Mesendoderm (in vitro differentiated cells): ENCODE results near the gene NCSTN.

Experiments used
- DNase-seq: peaks from one replicate; pipeline ENCODE4 v3.0.0; 2013
- H2AK5ac ChIP-seq: 2 replicates; pipeline ENCODE4 v1.6.1; 2013; ENCODE audit warnings: low read length, inconsistent platforms
- H2BK120ac ChIP-seq: 2 replicates; pipeline ENCODE4 v1.6.1; 2013; ENCODE audit warnings: low read depth, mild to moderate bottlenecking, low read length, moderate library complexity, mixed read lengths
- H2BK15ac ChIP-seq: replicated peaks from 2 replicates; pipeline ENCODE4 v1.6.1; 2013; ENCODE audit warnings: low read depth, mild to moderate bottlenecking, moderate library complexity
- H2BK5ac ChIP-seq: 2 replicates; pipeline ENCODE4 v1.6.1; 2013; ENCODE audit warnings: low read length, inconsistent platforms
- H3K18ac ChIP-seq: 2 replicates; pipeline ENCODE4 v1.6.1; 2013; ENCODE audit warnings: mild to moderate bottlenecking, low read length, mixed read lengths
- H3K23ac ChIP-seq: one replicate; pipeline ENCODE4 v1.6.1; 2013; ENCODE audit warnings: low read length
- H3K27ac ChIP-seq: 2 replicates; pipeline ENCODE4 v1.5.1; 2013; ENCODE audit warnings: low read depth, mild to moderate bottlenecking, inconsistent platforms, low read length, moderate library complexity
- H3K27me3 ChIP-seq: 2 replicates; pipeline ENCODE4 v1.6.1; 2013; ENCODE audit warnings: low read length, control low read depth, mild to moderate bottlenecking, inconsistent platforms; ENCODE audit not compliant: insufficient read depth, poor library complexity
- H3K36me3 ChIP-seq: 2 replicates; pipeline ENCODE4 v1.6.1; 2013; ENCODE audit warnings: low read length, inconsistent platforms; ENCODE audit not compliant: control insufficient read depth, insufficient read depth
- H3K4ac ChIP-seq: one replicate; pipeline ENCODE4 v1.6.1; 2013; ENCODE audit warnings: low read depth, mild to moderate bottlenecking, low read length, moderate library complexity
- H3K4me1 ChIP-seq: 2 replicates; pipeline ENCODE4 v1.6.1; 2013; ENCODE audit warnings: low read depth, low read length, inconsistent platforms; ENCODE audit not compliant: control insufficient read depth
- H3K4me2 ChIP-seq: 2 replicates; pipeline ENCODE4 v1.6.1; 2013; ENCODE audit warnings: low read length
- H3K4me3 ChIP-seq: 2 replicates; pipeline ENCODE4 v1.5.1; 2013; ENCODE audit warnings: mild to moderate bottlenecking, low read length
- H3K56ac ChIP-seq: one replicate; pipeline ENCODE4 v1.6.1; 2013; ENCODE audit warnings: low read length
- H3K79me1 ChIP-seq: 2 replicates; pipeline ENCODE4 v1.6.1; 2013; ENCODE audit warnings: low read length, inconsistent platforms
- H3K79me2 ChIP-seq: 2 replicates; pipeline ENCODE4 v1.6.1; 2013; ENCODE audit warnings: mild to moderate bottlenecking, low read length; ENCODE audit not compliant: control insufficient read depth, insufficient read depth
- H3K9ac ChIP-seq: 2 replicates; pipeline ENCODE4 v1.6.1; 2013; ENCODE audit warnings: low read length, inconsistent platforms
- H4K5ac ChIP-seq: one replicate; pipeline ENCODE4 v1.6.1; 2013; ENCODE audit warnings: low read length
- H4K8ac ChIP-seq: one replicate; pipeline ENCODE4 v1.6.1; 2013; ENCODE audit warnings: low read depth, mild to moderate bottlenecking, control low read depth, low read length, moderate library complexity
- WGBS: extraction: QIAGEN DNeasy Blood & Tissue Kit; methylation state at CpG from one replicate; pipeline ENCODE4 v1.1.7; 2013; ENCODE audit warnings: low lambda C conversion rate, missing lambda C conversion rate; ENCODE audit not compliant: insufficient coverage; ENCODE audit errors: extremely low coverage; 5-methylcytosine and 5-hydroxymethylcytosine counted together

NCSTN gene

GRCh38 chr1:160342526-160342925, 657 bp upstream of the NCSTN start:
- H3K4me3 ChIP-seq, result peak overlapping the region; percentile 81
- H3K56ac ChIP-seq, result peak overlapping the region; percentile 98
- H3K27ac ChIP-seq, result no peak overlapping the region
- H3K18ac ChIP-seq, result peak overlapping the region; percentile 15
- no peaks in the 10 kb centered on the region for H3K27me3 ChIP-seq
- H3K4ac ChIP-seq, result no peak overlapping the region
- H2AK5ac ChIP-seq, result peak overlapping the region; percentile 38
- no peak overlapping the region for H4K8ac ChIP-seq
- no peak overlapping the region for H3K23ac ChIP-seq
- peaks cover 18% of the 10 kb centered on the region for H3K79me1 ChIP-seq
- H3K4me2 ChIP-seq, result peak overlapping the region; percentile 90
- peak; percentile 34 for DNase-seq
- H3K9ac ChIP-seq, result peak overlapping the region; percentile 89
- peak overlapping the region; percentile 2 for H2BK5ac ChIP-seq
- H2BK120ac ChIP-seq, result no peak overlapping the region
- no peak overlapping the region for H4K5ac ChIP-seq
- H3K4me1 ChIP-seq, result no peaks in the 10 kb centered on the region
- WGBS, result no CpG with 5 or more reads among the region's 7 CpGs
- H3K79me2 ChIP-seq, result peaks cover 38% of the 10 kb centered on the region
- peaks cover 2% of the 10 kb centered on the region for H3K36me3 ChIP-seq
- no peak overlapping the region for H2BK15ac ChIP-seq

GRCh38 chr1:160344241-160344640, 1.1 kb downstream of the NCSTN start:
- WGBS, result no CpG with 5 or more reads among the region's 3 CpGs
- H3K4me3 ChIP-seq, result no peak overlapping the region
- no peak overlapping the region for H3K23ac ChIP-seq
- H4K8ac ChIP-seq, result no peak overlapping the region
- peak overlapping the region; percentile 12 for H3K4me2 ChIP-seq
- H2BK5ac ChIP-seq, result no peak overlapping the region
- peak overlapping the region; percentile 18 for H3K56ac ChIP-seq
- H3K79me2 ChIP-seq, result peaks cover 38% of the 10 kb centered on the region
- peaks cover 18% of the 10 kb centered on the region for H3K79me1 ChIP-seq
- H2BK15ac ChIP-seq, result no peak overlapping the region
- no peaks in the 10 kb centered on the region for H3K27me3 ChIP-seq
- H3K9ac ChIP-seq, result peak overlapping the region; percentile 91
- H3K36me3 ChIP-seq, result peaks cover 2% of the 10 kb centered on the region
- no peak for DNase-seq
- no peak overlapping the region for H4K5ac ChIP-seq
- H2AK5ac ChIP-seq, result no peak overlapping the region
- H3K4me1 ChIP-seq, result no peaks in the 10 kb centered on the region
- H3K18ac ChIP-seq, result no peak overlapping the region
- H3K27ac ChIP-seq, result no peak overlapping the region
- H3K4ac ChIP-seq, result no peak overlapping the region
- H2BK120ac ChIP-seq, result no peak overlapping the region

GRCh38 chr1:160344936-160345335, 1.8 kb downstream of the NCSTN start:
- Histone ChIP-seq H3K27me3 (no peaks in the 10 kb centered on the region), H3K4me1 (no peaks in the 10 kb centered on the region), H4K5ac (no peak overlapping the region), H2BK120ac (no peak overlapping the region), H3K56ac (no peak overlapping the region), H3K36me3 (peaks cover 3% of the 10 kb centered on the region), H3K4me3 (no peak overlapping the region), H3K79me1 (peaks cover 16% of the 10 kb centered on the region), H3K4me2 (no peak overlapping the region), H4K8ac (no peak overlapping the region), H2AK5ac (no peak overlapping the region), H3K4ac (no peak overlapping the region), H3K79me2 (peaks cover 38% of the 10 kb centered on the region), H3K23ac (no peak overlapping the region), H2BK5ac (no peak overlapping the region), H2BK15ac (no peak overlapping the region), H3K9ac (no peak overlapping the region), H3K18ac (no peak overlapping the region), H3K27ac (no peak overlapping the region)
- DNase-seq, result no peak
- WGBS, result no CpG with 5 or more reads among the region's 6 CpGs

GRCh38 chr1:160346463-160346862, 3.3 kb downstream of the NCSTN start:
- no peak overlapping the region for H2AK5ac ChIP-seq
- H2BK120ac ChIP-seq, result no peak overlapping the region
- no peak overlapping the region for H3K4ac ChIP-seq
- peaks cover 5% of the 10 kb centered on the region for H3K36me3 ChIP-seq
- no peak overlapping the region for H2BK15ac ChIP-seq
- H3K9ac ChIP-seq, result no peak overlapping the region
- H3K23ac ChIP-seq, result no peak overlapping the region
- no peak for DNase-seq
- H3K4me1 ChIP-seq, result no peaks in the 10 kb centered on the region
- no peak overlapping the region for H3K56ac ChIP-seq
- H3K4me3 ChIP-seq, result no peak overlapping the region
- peaks cover 11% of the 10 kb centered on the region for H3K79me1 ChIP-seq
- H4K5ac ChIP-seq, result no peak overlapping the region
- no peak overlapping the region for H4K8ac ChIP-seq
- no peak overlapping the region for H2BK5ac ChIP-seq
- peaks cover 23% of the 10 kb centered on the region for H3K79me2 ChIP-seq
- H3K27me3 ChIP-seq, result no peaks in the 10 kb centered on the region
- no CpG with 5 or more reads among the region's 10 CpGs for WGBS
- no peak overlapping the region for H3K27ac ChIP-seq
- no peak overlapping the region for H3K4me2 ChIP-seq
- H3K18ac ChIP-seq, result no peak overlapping the region

GRCh38 chr1:160346958-160347357, 3.8 kb downstream of the NCSTN start:
- Histone ChIP-seq H4K8ac (no peak overlapping the region), H3K18ac (no peak overlapping the region), H3K27me3 (no peaks in the 10 kb centered on the region), H2BK120ac (no peak overlapping the region), H4K5ac (no peak overlapping the region), H3K4me1 (no peaks in the 10 kb centered on the region), H3K79me1 (peaks cover 11% of the 10 kb centered on the region), H2AK5ac (no peak overlapping the region), H3K23ac (no peak overlapping the region), H2BK15ac (no peak overlapping the region), H3K9ac (no peak overlapping the region), H3K36me3 (peaks cover 9% of the 10 kb centered on the region), H3K27ac (no peak overlapping the region), H3K4me3 (no peak overlapping the region), H3K4ac (no peak overlapping the region), H3K4me2 (no peak overlapping the region), H3K56ac (no peak overlapping the region), H3K79me2 (peaks cover 20% of the 10 kb centered on the region), H2BK5ac (no peak overlapping the region)
- no peak for DNase-seq
- no CpG with 5 or more reads among the region's 4 CpGs for WGBS

- Histone ChIP-seq H3K4ac (no peak overlapping the region), H2BK15ac (no peak overlapping the region), H3K4me3 (no peak overlapping the region), H3K23ac (no peak overlapping the region), H2BK120ac (no peak overlapping the region), H3K56ac (no peak overlapping the region), H3K27ac (no peak overlapping the region), H4K8ac (no peak overlapping the region), H3K4me2 (no peak overlapping the region), H3K79me1 (no peaks in the 10 kb centered on the region), H3K79me2 (no peaks in the 10 kb centered on the region), H3K4me1 (no peaks in the 10 kb centered on the region), H3K18ac (no peak overlapping the region), H3K27me3 (no peaks in the 10 kb centered on the region), H3K36me3 (peaks cover 15% of the 10 kb centered on the region), H4K5ac (no peak overlapping the region), H3K9ac (no peak overlapping the region), H2BK5ac (no peak overlapping the region), H2AK5ac (no peak overlapping the region)
- WGBS, result no CpG with 5 or more reads among the region's 4 CpGs
- no peak for DNase-seq
Measured at GRCh38 chr1:160351629-160352028, 8.4 kb downstream of the NCSTN start.
